COR-L47 (cell line): ENCODE results near the gene RNU1-3.
"Not testable (repeated sequence)": the region's sequence is repeated elsewhere in the genome, so short reads cannot be mapped to it uniquely, and the experiment has no call there.

Experiments
- DNase-seq: peaks from one replicate; lab custom pipeline; 2025; lab: John Stamatoyannopoulos, UW

Gene RNU1-3

GRCh38 chr1:16656574-16656973, 10.2 kb downstream of the RNU1-3 start:
- not testable (repeated sequence) for DNase-seq

GRCh38 chr1:16651560-16651959, 15.2 kb downstream of the RNU1-3 start:
- not testable (repeated sequence) for DNase-seq

- not testable (repeated sequence) for DNase-seq
These were observed 16.8 kb downstream of the RNU1-3 start for GRCh38 chr1:16649960-16650359.

- not testable (repeated sequence) for DNase-seq
These were observed 17.4 kb downstream of the RNU1-3 start for GRCh38 chr1:16649390-16649789.

- not testable (repeated sequence) for DNase-seq
These were observed 18.0 kb downstream of the RNU1-3 start for GRCh38 chr1:16648756-16649155.

- DNase-seq, result not testable (repeated sequence)
These were observed 18.5 kb downstream of the RNU1-3 start for GRCh38 chr1:16648250-16648649.

GRCh38 chr1:16647179-16648176, 19.3 kb downstream of the RNU1-3 start:
- DNase-seq, result not testable (repeated sequence)

GRCh38 chr1:16646716-16647115, 20.0 kb downstream of the RNU1-3 start:
- not testable (repeated sequence) for DNase-seq

- DNase-seq, result not testable (repeated sequence)
These were observed 20.6 kb downstream of the RNU1-3 start for GRCh38 chr1:16646061-16646664.

GRCh38 chr1:16645271-16646060, 21.3 kb downstream of the RNU1-3 start:
- not testable (repeated sequence) for DNase-seq

- DNase-seq, result peak; percentile 99
These were observed 22.1 kb downstream of the RNU1-3 start for GRCh38 chr1:16644482-16645270.

GRCh38 chr1:16644193-16644481, 22.6 kb downstream of the RNU1-3 start:
- DNase-seq, result no peak

GRCh38 chr1:16643476-16644192, 23.1 kb downstream of the RNU1-3 start:
- not testable (repeated sequence) for DNase-seq

GRCh38 chr1:16643001-16643411, 23.7 kb downstream of the RNU1-3 start:
- DNase-seq, result not testable (repeated sequence)

GRCh38 chr1:16642025-16642966, 24.5 kb downstream of the RNU1-3 start:
- not testable (repeated sequence) for DNase-seq

GRCh38 chr1:16641159-16641975, 25.4 kb downstream of the RNU1-3 start:
- DNase-seq, result not testable (repeated sequence)

- DNase-seq, result not testable (repeated sequence)
These were observed 27.4 kb downstream of the RNU1-3 start for GRCh38 chr1:16639091-16640031.
